ENCODE data around the gene CALB2. TPM values are rescaled to one million over a fixed set of nuclear protein-coding genes. Genes with fewer than 3 reads are reported as not detected.
A peak's percentile ranks its signal among the peaks of the same experiment; 100 is the strongest.

The CALB2 gene
- total and polyA plus RNA-seq, 7 donors: 1.2 to 8.2 (median 5.2) TPM; not detected in 1

- WGBS, 2 donors: 69 to 73% methylated on average over 6 of the region's 6 CpGs
- no peak for TF ChIP-seq POLR2A (IDR thresholded peaks at IDR 0.05)
- TF ChIP-seq EP300 (IDR thresholded peaks at IDR 0.05): no peak
- no peak for TF ChIP-seq POLR2AphosphoS5 (IDR thresholded peaks at IDR 0.05)
- TF ChIP-seq CTCF (IDR thresholded peaks at IDR 0.05): no peak
- DNase-seq: no peak
- Histone ChIP-seq H3K27me3 (peaks cover 0 to 3% (median 0%) of the 10 kb centered on the region in 3 donors), H3K4me3 (no peak overlapping the region), H3K36me3 (no peaks in the 10 kb centered on the region), H3K27ac (no peak overlapping the region), H3K9me3 (no peaks in the 10 kb centered on the region), H3K4me1 (no peaks in the 10 kb centered on the region)
- intact Hi-C loops (cut with DNase I): no loop called here
Measured at GRCh38 chr16:71402007-71402406, 43.5 kb downstream of the CALB2 start.

GRCh38 chr16:71402674-71403073 lies 44.2 kb downstream of the CALB2 start:
- intact Hi-C loops (cut with DNase I): no loop called here
- DNase-seq: no peak
- H3K4me3 ChIP-seq: no peak overlapping the region
- H3K9me3 ChIP-seq: no peaks in the 10 kb centered on the region
- H3K27me3 ChIP-seq: peaks cover 0 to 3% (median 0%) of the 10 kb centered on the region in 3 donors
- no peak overlapping the region for H3K27ac ChIP-seq
- no peaks in the 10 kb centered on the region for H3K36me3 ChIP-seq
- no peaks in the 10 kb centered on the region for H3K4me1 ChIP-seq
- 69 to 76% methylated on average over 11 of the region's 11 CpGs for WGBS, 2 donors
- TF ChIP-seq POLR2AphosphoS5 (IDR thresholded peaks at IDR 0.05) (no peak), EP300 (IDR thresholded peaks at IDR 0.05) (no peak), CTCF (IDR thresholded peaks at IDR 0.05) (no peak), POLR2A (IDR thresholded peaks at IDR 0.05) (no peak)

GRCh38 chr16:71404364-71404763 lies 45.8 kb downstream of the CALB2 start:
- H3K4me3 ChIP-seq: no peak overlapping the region
- no peak for TF ChIP-seq POLR2A (IDR thresholded peaks at IDR 0.05)
- no peaks in the 10 kb centered on the region for H3K36me3 ChIP-seq
- intact Hi-C loops (cut with DNase I): no loop called here
- no peak for DNase-seq
- 77 to 78% methylated on average over 4 of the region's 4 CpGs for WGBS, 2 donors
- peaks cover 0 to 3% (median 0%) of the 10 kb centered on the region in 3 donors for H3K27me3 ChIP-seq
- H3K4me1 ChIP-seq: no peaks in the 10 kb centered on the region
- H3K27ac ChIP-seq: no peak overlapping the region
- H3K9me3 ChIP-seq: no peaks in the 10 kb centered on the region

- Histone ChIP-seq H3K4me3 (no peak overlapping the region), H3K36me3 (no peaks in the 10 kb centered on the region), H3K27ac (no peak overlapping the region), H3K4me1 (no peaks in the 10 kb centered on the region), H3K27me3 (peaks cover 0 to 13% (median 0%) of the 10 kb centered on the region in 3 donors), H3K9me3 (no peaks in the 10 kb centered on the region)
- TF ChIP-seq POLR2A (IDR thresholded peaks at IDR 0.05): no peak
- TF ChIP-seq POLR2AphosphoS5 (IDR thresholded peaks at IDR 0.05): no peak
- no peak for TF ChIP-seq CTCF (IDR thresholded peaks at IDR 0.05)
- no peak for TF ChIP-seq EP300 (IDR thresholded peaks at IDR 0.05)
- intact Hi-C loops (cut with DNase I): no loop called here
- WGBS, 2 donors: 70 to 87% methylated on average over 5 of the region's 5 CpGs
- DNase-seq: peak; percentile 8
Measured at GRCh38 chr16:71406316-71406715, 47.8 kb downstream of the CALB2 start.

GRCh38 chr16:71406724-71407123 lies 48.2 kb downstream of the CALB2 start:
- Histone ChIP-seq H3K9me3 (no peaks in the 10 kb centered on the region), H3K27me3 (peaks cover 0 to 13% (median 0%) of the 10 kb centered on the region in 3 donors), H3K4me1 (no peaks in the 10 kb centered on the region), H3K36me3 (no peaks in the 10 kb centered on the region), H3K27ac (no peak overlapping the region), H3K4me3 (no peak overlapping the region)
- TF ChIP-seq POLR2A (IDR thresholded peaks at IDR 0.05): no peak
- no peak for TF ChIP-seq CTCF (IDR thresholded peaks at IDR 0.05)
- TF ChIP-seq EP300 (IDR thresholded peaks at IDR 0.05): no peak
- no peak for TF ChIP-seq POLR2AphosphoS5 (IDR thresholded peaks at IDR 0.05)
- WGBS, 2 donors: 61 to 67% methylated on average over 8 of the region's 8 CpGs
- no peak for DNase-seq
- intact Hi-C loops (cut with DNase I): no loop called here

Measured in sigmoid colon (tissue), 7 donors.